Measurements from ENCODE around the gene ZNF136. TPM values are rescaled to one million over a fixed set of nuclear protein-coding genes. Genes with fewer than 3 reads are reported as not detected.

ZNF136 gene
- total and polyA plus RNA-seq, 9 donors = 8.8 to 18.8 (median 16.2) TPM

DNA sequence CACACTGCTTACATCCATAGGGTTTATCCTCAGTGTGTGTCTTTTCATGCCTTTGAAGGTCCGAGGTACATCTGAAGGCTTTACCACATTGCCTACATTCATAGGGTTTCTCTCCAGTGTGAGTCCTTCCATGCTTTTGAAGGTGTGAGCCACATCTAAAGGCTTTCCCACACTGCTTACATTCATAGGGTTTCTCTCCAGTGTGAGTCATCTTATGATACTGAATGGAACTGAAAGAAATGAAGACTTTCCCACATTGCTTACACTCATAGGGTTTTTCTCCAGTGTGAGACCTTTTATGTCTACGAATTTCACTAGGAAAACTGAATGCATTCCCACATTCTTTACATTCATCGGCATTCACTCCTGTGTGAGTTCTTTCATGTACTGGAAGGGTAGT, 29.8 kb upstream of the ZNF136 start:
- DNase-seq = no peak
- no peak overlapping the region for H3K4me3 ChIP-seq
- WGBS, 3 donors = 98 to 100% (median 98%) methylated on average over 3 of the region's 3 CpGs

DNA sequence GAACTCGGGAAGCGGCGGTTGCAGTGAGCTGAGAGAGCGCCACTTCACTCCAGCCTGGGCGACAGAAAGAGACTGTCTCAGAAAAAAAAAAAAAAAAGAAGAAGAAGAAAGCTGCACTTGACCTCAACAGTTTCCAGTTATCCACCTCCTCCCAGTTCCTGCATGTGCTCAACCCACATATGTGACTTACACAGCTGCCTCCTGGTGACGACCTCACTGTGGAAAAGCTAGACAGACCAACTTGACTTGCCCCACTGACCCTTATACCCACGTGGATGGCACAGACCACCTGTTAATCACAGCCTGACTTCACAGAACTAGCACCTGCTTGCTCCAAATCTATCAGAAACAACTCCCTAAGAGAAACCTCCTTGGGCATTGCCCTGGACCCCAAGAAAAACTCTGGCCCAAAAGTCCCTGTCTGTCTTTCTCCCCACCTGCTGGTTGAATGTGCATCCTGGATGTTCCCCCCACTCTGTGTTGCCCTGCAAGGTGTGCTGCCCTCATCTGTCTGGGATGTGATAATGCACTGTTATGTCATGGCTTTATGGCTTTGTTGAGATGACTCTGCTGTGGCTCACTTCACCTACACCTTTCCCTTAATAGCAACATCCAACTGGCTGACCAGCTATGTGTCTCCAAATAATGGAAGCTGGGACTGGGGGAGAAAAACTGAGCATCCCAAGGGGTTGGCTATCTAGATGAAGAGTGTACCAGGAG, 25.5 kb upstream of the ZNF136 start:
- Histone ChIP-seq H3K27me3 (no peaks in the 10 kb centered on the region), H3K4me1 (ENCODE audit: insufficient read depth) (no peaks in the 10 kb centered on the region), H3K27ac (no peak overlapping the region), H3K4me3 (no peak overlapping the region), H3K9me3 (peaks cover 2 to 18% of the 10 kb centered on the region in 2 donors), H3K36me3 (peaks cover 2% of the 10 kb centered on the region)
- no peak for DNase-seq
- intact Hi-C loops (cut with DNase I) = no loop called here
- 81 to 86% (median 84%) methylated on average over 7 of the region's 7 CpGs for WGBS, 3 donors
- TF ChIP-seq, protein P1, sequence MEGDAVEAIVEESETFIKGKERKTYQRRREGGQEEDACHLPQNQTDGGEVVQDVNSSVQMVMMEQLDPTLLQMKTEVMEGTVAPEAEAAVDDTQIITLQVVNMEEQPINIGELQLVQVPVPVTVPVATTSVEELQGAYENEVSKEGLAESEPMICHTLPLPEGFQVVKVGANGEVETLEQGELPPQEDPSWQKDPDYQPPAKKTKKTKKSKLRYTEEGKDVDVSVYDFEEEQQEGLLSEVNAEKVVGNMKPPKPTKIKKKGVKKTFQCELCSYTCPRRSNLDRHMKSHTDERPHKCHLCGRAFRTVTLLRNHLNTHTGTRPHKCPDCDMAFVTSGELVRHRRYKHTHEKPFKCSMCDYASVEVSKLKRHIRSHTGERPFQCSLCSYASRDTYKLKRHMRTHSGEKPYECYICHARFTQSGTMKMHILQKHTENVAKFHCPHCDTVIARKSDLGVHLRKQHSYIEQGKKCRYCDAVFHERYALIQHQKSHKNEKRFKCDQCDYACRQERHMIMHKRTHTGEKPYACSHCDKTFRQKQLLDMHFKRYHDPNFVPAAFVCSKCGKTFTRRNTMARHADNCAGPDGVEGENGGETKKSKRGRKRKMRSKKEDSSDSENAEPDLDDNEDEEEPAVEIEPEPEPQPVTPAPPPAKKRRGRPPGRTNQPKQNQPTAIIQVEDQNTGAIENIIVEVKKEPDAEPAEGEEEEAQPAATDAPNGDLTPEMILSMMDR (IDR thresholded peaks at IDR 0.05) = no peak
- no peak for TF ChIP-seq POLR2A (IDR thresholded peaks at IDR 0.05)
- no peak for TF ChIP-seq EP300 (IDR thresholded peaks at IDR 0.05)

More for the DNA sequence above, 29.8 kb upstream of the ZNF136 start:
- Histone ChIP-seq H3K27me3 (no peaks in the 10 kb centered on the region), H3K9me3 (peaks cover 2 to 21% of the 10 kb centered on the region in 2 donors), H3K36me3 (peaks cover 2% of the 10 kb centered on the region), H3K4me1 (ENCODE audit: insufficient read depth) (no peaks in the 10 kb centered on the region), H3K27ac (no peak overlapping the region)
- intact Hi-C loops (cut with DNase I) = no loop called here
- TF ChIP-seq, protein P1 (IDR thresholded peaks at IDR 0.05) = no peak
- TF ChIP-seq POLR2A (IDR thresholded peaks at IDR 0.05) (no peak), EP300 (IDR thresholded peaks at IDR 0.05) (no peak)

DNA sequence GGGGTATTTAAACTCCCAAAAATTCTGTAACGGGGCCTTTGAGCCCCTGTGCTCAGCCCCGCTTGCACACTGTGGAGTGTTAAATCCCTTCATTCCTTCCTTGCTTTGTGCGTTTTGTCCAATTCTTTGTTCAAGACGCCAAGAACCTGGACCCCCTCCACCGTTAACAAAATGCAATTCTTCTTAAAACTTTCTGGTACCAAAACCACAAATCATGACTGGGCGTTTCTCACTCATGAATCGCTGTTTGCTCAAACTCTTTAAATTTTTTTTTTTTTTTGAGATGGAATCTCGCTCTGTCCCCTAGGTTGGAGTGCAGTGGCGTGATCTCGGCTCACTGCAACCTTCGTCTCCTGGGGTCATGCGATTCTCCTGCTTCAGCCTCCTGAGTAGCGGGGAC, 23.6 kb upstream of the ZNF136 start:
- Histone ChIP-seq H3K4me1 (ENCODE audit: insufficient read depth) (no peaks in the 10 kb centered on the region), H3K4me3 (peak overlapping the region; percentile 61), H3K27me3 (no peaks in the 10 kb centered on the region), H3K9me3 (peaks cover 0 to 3% of the 10 kb centered on the region in 2 donors), H3K27ac (no peak overlapping the region), H3K36me3 (peaks cover 2% of the 10 kb centered on the region)
- TF ChIP-seq POLR2A (IDR thresholded peaks at IDR 0.05) (no peak), EP300 (IDR thresholded peaks at IDR 0.05) (no peak)
- TF ChIP-seq, protein P1 (IDR thresholded peaks at IDR 0.05) = no peak
- DNase-seq = no peak
- WGBS, 3 donors = 17 to 19% (median 17%) methylated on average over 13 of the region's 13 CpGs
- intact Hi-C loops (cut with DNase I) = no loop called here

DNA sequence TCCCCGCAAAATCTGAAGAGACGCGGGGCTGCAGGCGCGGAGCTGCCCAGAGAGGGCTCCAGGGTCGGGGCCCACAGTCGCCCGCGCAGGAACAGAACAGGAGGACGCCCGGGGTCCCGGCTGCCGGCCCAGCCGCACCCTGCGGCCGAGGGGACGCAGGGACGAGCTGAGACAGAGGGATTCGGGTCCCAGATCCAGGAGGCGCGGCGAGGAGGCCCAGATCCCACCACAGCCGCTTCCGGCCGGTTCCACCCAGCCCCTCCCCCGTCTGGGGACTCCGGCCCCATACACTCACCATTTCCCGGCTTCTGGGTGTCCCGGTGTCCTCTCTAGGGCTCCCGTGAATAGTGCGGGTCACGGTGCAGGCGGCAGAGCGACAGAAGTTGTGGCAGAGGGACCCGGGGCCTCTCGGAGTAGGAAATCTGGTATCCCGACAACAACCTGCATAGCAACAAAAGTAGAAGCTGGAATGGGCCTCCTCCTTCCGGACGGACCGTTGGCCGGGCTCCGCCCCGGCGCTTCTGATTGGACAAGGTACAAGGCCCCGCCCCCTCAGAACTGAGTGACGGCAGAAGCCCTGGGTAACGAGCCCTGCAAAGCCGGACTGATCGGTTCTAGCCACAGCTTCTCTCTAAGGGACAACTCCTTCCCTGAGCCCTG, 22.9 kb upstream of the ZNF136 start, which contains the start of gene ZNF20:
ZNF20 (minus strand) TSS at position 466 of the 660 bp plus-strand sequence; CDS start at position 298, 168 bp downstream.
- no peak for TF ChIP-seq EP300 (IDR thresholded peaks at IDR 0.05)
- TF ChIP-seq, protein P1 (IDR thresholded peaks at IDR 0.05) = peak in 1 of 3 donors; percentile 4
- peak; percentile 40 for TF ChIP-seq POLR2A (IDR thresholded peaks at IDR 0.05)
- H3K36me3 ChIP-seq = no peaks in the 10 kb centered on the region
- H3K27ac ChIP-seq = peak within 1 kb of the TSS in 1 of 2 donors; percentile 67
- 0 to 1% (median 0%) methylated on average over 40 to 49 of the region's 49 CpGs for WGBS, 3 donors
- peak; percentile 93 to 97 (median 96) for DNase-seq
- H3K9me3 ChIP-seq = no peaks in the 10 kb centered on the region
- intact Hi-C loops (cut with DNase I) = loop anchor here (2.0 to 10.0 kb wide), 7 partner anchors 75 to 345 kb away; partner anchors contain the start of genes ZNF844 (in 3 of the 4), ZNF491 (in 1 of the 4) and ZNF700 (in 1 of the 4)
- no peaks in the 10 kb centered on the region for H3K4me1 ChIP-seq (ENCODE audit: insufficient read depth)
- no peaks in the 10 kb centered on the region for H3K27me3 ChIP-seq
- H3K4me3 ChIP-seq = peak within 1 kb of the TSS; percentile 61

All from ovary (tissue), 9 donors.